ENCODE measurements around the gene KIAA0232.

The KIAA0232 gene

GRCh38 chr4:6760865-6761264, 21.7 kb upstream of the KIAA0232 start:
- no peaks in the 10 kb centered on the region for H3K4me1 ChIP-seq (ENCODE audit: control insufficient read depth, insufficient read depth, low read length)
- H3K27me3 ChIP-seq (ENCODE audit: control insufficient read depth, insufficient read depth, low read length), result no peaks in the 10 kb centered on the region
- no peak overlapping the region for H3K4me3 ChIP-seq (ENCODE audit: low read depth, low read length)
- H3K9me3 ChIP-seq (ENCODE audit: control insufficient read depth, insufficient read depth, low read length), result no peaks in the 10 kb centered on the region
- no peak overlapping the region for H3K9ac ChIP-seq (ENCODE audit: low read depth, low read length)
- H3K36me3 ChIP-seq (ENCODE audit: control insufficient read depth, insufficient read depth, low read length), result no peaks in the 10 kb centered on the region

GRCh38 chr4:6761649-6762615, 20.6 kb upstream of the KIAA0232 start:
- H3K27me3 ChIP-seq (ENCODE audit: control insufficient read depth, insufficient read depth, low read length), result no peaks in the 10 kb centered on the region
- no peaks in the 10 kb centered on the region for H3K9me3 ChIP-seq (ENCODE audit: control insufficient read depth, insufficient read depth, low read length)
- H3K4me3 ChIP-seq (ENCODE audit: low read depth, low read length), result no peak overlapping the region
- H3K9ac ChIP-seq (ENCODE audit: low read depth, low read length), result no peak overlapping the region
- no peaks in the 10 kb centered on the region for H3K4me1 ChIP-seq (ENCODE audit: control insufficient read depth, insufficient read depth, low read length)
- no peaks in the 10 kb centered on the region for H3K36me3 ChIP-seq (ENCODE audit: control insufficient read depth, insufficient read depth, low read length)

GRCh38 chr4:6763330-6763851, 19.1 kb upstream of the KIAA0232 start:
- Histone ChIP-seq H3K36me3 (ENCODE audit: control insufficient read depth, insufficient read depth, low read length) (no peaks in the 10 kb centered on the region), H3K27me3 (ENCODE audit: control insufficient read depth, insufficient read depth, low read length) (no peaks in the 10 kb centered on the region), H3K4me3 (ENCODE audit: low read depth, low read length) (no peak overlapping the region), H3K9ac (ENCODE audit: low read depth, low read length) (no peak overlapping the region), H3K9me3 (ENCODE audit: control insufficient read depth, insufficient read depth, low read length) (no peaks in the 10 kb centered on the region), H3K4me1 (ENCODE audit: control insufficient read depth, insufficient read depth, low read length) (no peaks in the 10 kb centered on the region)

DNA sequence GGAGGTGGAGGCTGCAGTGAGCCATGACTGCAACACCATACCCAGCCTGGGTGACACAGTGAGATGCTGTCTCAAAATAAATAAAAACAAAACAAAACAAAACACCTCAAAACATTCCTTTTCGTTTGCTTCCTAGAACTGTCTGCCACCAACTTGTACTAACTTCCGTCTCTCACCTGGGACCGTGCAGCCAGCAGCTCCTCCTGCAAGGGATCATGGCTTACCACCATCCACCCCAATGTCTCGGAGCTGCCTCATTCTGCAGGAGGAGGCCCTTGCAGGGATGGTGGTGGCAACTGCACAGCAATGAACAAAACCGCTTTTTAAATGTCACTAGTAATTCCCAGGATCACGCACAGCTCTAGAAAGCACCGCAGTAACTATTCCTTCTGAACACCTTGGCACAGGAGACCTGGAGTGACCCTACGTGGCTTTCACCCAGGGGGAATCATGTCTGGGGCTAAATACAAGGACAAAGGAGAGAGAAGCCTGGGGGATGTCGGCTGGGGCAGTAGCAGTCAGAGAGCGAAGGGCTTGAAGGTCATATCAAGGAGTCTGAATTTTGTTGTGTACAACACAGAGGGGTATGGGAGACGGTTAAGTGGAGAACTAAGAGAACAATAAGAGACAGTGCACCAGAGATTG, 17.4 kb upstream of the KIAA0232 start:
- Histone ChIP-seq H3K9ac (ENCODE audit: low read depth, low read length) (no peak overlapping the region), H3K4me3 (ENCODE audit: low read depth, low read length) (no peak overlapping the region), H3K36me3 (ENCODE audit: control insufficient read depth, insufficient read depth, low read length) (no peaks in the 10 kb centered on the region), H3K27me3 (ENCODE audit: control insufficient read depth, insufficient read depth, low read length) (no peaks in the 10 kb centered on the region), H3K9me3 (ENCODE audit: control insufficient read depth, insufficient read depth, low read length) (no peaks in the 10 kb centered on the region), H3K4me1 (ENCODE audit: control insufficient read depth, insufficient read depth, low read length) (no peaks in the 10 kb centered on the region)

DNA sequence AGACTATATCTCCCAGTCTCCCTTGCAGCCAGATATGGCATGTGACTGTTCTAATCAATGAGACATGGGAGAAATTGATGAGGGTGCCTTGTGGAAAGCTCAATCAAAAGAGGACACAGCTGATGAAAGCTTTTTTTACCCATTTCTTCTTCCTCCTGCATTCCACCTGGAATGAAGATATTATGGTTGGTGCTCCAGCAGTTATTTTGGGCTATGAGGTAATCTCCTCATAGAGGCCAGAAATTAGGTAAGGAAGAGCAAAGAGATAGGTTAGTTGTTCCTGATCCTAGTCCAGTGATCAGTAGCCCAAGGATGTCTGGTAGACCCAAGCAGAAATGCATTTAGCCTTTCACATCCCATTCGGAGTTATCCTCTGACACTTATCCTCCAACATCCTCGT, 16.8 kb upstream of the KIAA0232 start:
- Histone ChIP-seq H3K36me3 (ENCODE audit: control insufficient read depth, insufficient read depth, low read length) (no peaks in the 10 kb centered on the region), H3K4me1 (ENCODE audit: control insufficient read depth, insufficient read depth, low read length) (no peaks in the 10 kb centered on the region), H3K27me3 (ENCODE audit: control insufficient read depth, insufficient read depth, low read length) (no peaks in the 10 kb centered on the region), H3K4me3 (ENCODE audit: low read depth, low read length) (no peak overlapping the region), H3K9me3 (ENCODE audit: control insufficient read depth, insufficient read depth, low read length) (no peaks in the 10 kb centered on the region), H3K9ac (ENCODE audit: low read depth, low read length) (no peak overlapping the region)

GRCh38 chr4:6767386-6767747, 15.2 kb upstream of the KIAA0232 start:
- Histone ChIP-seq H3K4me3 (ENCODE audit: low read depth, low read length) (no peak overlapping the region), H3K9ac (ENCODE audit: low read depth, low read length) (no peak overlapping the region), H3K4me1 (ENCODE audit: control insufficient read depth, insufficient read depth, low read length) (no peaks in the 10 kb centered on the region), H3K9me3 (ENCODE audit: control insufficient read depth, insufficient read depth, low read length) (no peaks in the 10 kb centered on the region), H3K36me3 (ENCODE audit: control insufficient read depth, insufficient read depth, low read length) (no peaks in the 10 kb centered on the region), H3K27me3 (ENCODE audit: control insufficient read depth, insufficient read depth, low read length) (no peaks in the 10 kb centered on the region)

DNA sequence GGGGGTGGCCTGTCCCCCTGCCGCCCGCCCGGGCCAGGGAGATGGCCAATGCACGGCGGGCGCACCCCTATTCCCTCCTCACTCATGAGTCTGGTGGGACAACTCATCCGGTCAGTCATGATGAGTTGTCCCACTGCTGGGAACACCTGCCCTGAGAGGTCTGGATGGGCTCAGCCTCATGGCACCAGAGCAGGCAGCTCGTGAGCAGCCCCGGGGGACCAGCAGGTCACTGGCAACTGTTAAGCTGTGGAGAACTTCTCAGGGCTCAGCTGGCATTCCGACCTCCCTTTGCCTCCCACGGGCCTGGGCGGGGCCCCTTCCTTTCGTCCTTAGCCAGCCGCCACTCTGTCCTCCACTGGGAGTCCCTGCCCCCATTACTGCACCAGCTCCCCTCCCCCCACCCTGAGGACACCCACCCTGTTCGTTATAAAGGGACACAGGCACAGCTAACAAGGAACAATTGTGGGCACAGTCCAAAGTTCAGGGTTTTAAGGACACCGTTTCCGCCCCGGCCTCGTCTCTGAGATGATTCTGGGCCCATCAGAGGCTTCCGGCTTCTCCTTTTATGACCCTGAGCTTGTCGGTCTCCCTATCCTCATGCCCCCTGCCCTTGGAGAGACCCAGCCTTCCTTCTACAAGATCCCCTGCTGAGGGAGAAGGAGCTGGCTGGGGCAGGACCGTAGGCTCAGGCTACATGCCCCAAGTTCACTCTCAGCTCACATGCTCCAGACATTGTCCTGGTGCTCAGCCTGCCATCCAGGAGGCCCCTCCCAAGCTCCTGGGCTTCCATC, 14.6 kb upstream of the KIAA0232 start:
- H3K9ac ChIP-seq (ENCODE audit: low read depth, low read length), result no peak overlapping the region
- no peaks in the 10 kb centered on the region for H3K9me3 ChIP-seq (ENCODE audit: control insufficient read depth, insufficient read depth, low read length)
- H3K4me3 ChIP-seq (ENCODE audit: low read depth, low read length), result no peak overlapping the region
- H3K36me3 ChIP-seq (ENCODE audit: control insufficient read depth, insufficient read depth, low read length), result no peaks in the 10 kb centered on the region
- H3K27me3 ChIP-seq (ENCODE audit: control insufficient read depth, insufficient read depth, low read length), result no peaks in the 10 kb centered on the region
- H3K4me1 ChIP-seq (ENCODE audit: control insufficient read depth, insufficient read depth, low read length), result no peaks in the 10 kb centered on the region

GRCh38 chr4:6768539-6768905, 14.0 kb upstream of the KIAA0232 start:
- Histone ChIP-seq H3K36me3 (ENCODE audit: control insufficient read depth, insufficient read depth, low read length) (no peaks in the 10 kb centered on the region), H3K4me3 (ENCODE audit: low read depth, low read length) (no peak overlapping the region), H3K9me3 (ENCODE audit: control insufficient read depth, insufficient read depth, low read length) (no peaks in the 10 kb centered on the region), H3K27me3 (ENCODE audit: control insufficient read depth, insufficient read depth, low read length) (no peaks in the 10 kb centered on the region), H3K9ac (ENCODE audit: low read depth, low read length) (no peak overlapping the region), H3K4me1 (ENCODE audit: control insufficient read depth, insufficient read depth, low read length) (no peaks in the 10 kb centered on the region)

- Histone ChIP-seq H3K27me3 (ENCODE audit: control insufficient read depth, insufficient read depth, low read length) (no peaks in the 10 kb centered on the region), H3K4me1 (ENCODE audit: control insufficient read depth, insufficient read depth, low read length) (no peaks in the 10 kb centered on the region), H3K4me3 (ENCODE audit: low read depth, low read length) (no peak overlapping the region), H3K36me3 (ENCODE audit: control insufficient read depth, insufficient read depth, low read length) (no peaks in the 10 kb centered on the region), H3K9me3 (ENCODE audit: control insufficient read depth, insufficient read depth, low read length) (no peaks in the 10 kb centered on the region), H3K9ac (ENCODE audit: low read depth, low read length) (no peak overlapping the region)
These were observed 13.1 kb upstream of the KIAA0232 start for GRCh38 chr4:6769233-6769988.

- Histone ChIP-seq H3K4me1 (ENCODE audit: control insufficient read depth, insufficient read depth, low read length) (no peaks in the 10 kb centered on the region), H3K9me3 (ENCODE audit: control insufficient read depth, insufficient read depth, low read length) (no peaks in the 10 kb centered on the region), H3K27me3 (ENCODE audit: control insufficient read depth, insufficient read depth, low read length) (no peaks in the 10 kb centered on the region), H3K36me3 (ENCODE audit: control insufficient read depth, insufficient read depth, low read length) (no peaks in the 10 kb centered on the region), H3K4me3 (ENCODE audit: low read depth, low read length) (no peak overlapping the region), H3K9ac (ENCODE audit: low read depth, low read length) (no peak overlapping the region)
These were observed 12.5 kb upstream of the KIAA0232 start for GRCh38 chr4:6769989-6770420.
